HepG2 (cell line): ENCODE data around the gene HSD11B1L. TPM values are rescaled to one million over a fixed set of nuclear protein-coding genes. Genes with fewer than 3 reads are reported as not detected.

Experiments
- DMAP1 ChIP-seq: IDR thresholded peaks from 2 replicates; pipeline ENCODE4 v1.6.1; 2016
- ELF1 ChIP-seq: sonication (generic); formaldehyde crosslinking; IDR thresholded peaks from 2 replicates; pipeline ENCODE4 v1.4.0; 2020; ENCODE audit warnings: missing genetic modification reagents
- TEAD2 ChIP-seq: sonication (generic); formaldehyde crosslinking; IDR thresholded peaks from 2 replicates; pipeline ENCODE4 v1.9.0; 2021; ENCODE audit warnings: missing genetic modification reagents
- YEATS4 ChIP-seq: sonication (generic); formaldehyde crosslinking; IDR thresholded peaks from 2 replicates; pipeline ENCODE4 v1.4.0; 2020; ENCODE audit warnings: missing genetic modification reagents, borderline replicate concordance
- ZNF12 ChIP-seq: sonication (generic); formaldehyde crosslinking; IDR thresholded peaks from 2 replicates; pipeline ENCODE4 v1.5.0; 2020; ENCODE audit warnings: missing genetic modification reagents
- ZNF121 ChIP-seq: sonication (generic); formaldehyde crosslinking; IDR thresholded peaks from 2 replicates; pipeline ENCODE4 v1.5.0; 2020; ENCODE audit warnings: mild to moderate bottlenecking, missing genetic modification reagents
- ZNF143 ChIP-seq: sonication (generic); formaldehyde crosslinking; IDR thresholded peaks from 2 replicates; pipeline ENCODE4 v1.4.0; 2020; ENCODE audit warnings: missing genetic modification reagents
- ZNF326 ChIP-seq: sonication (generic); formaldehyde crosslinking; IDR thresholded peaks from 2 replicates; pipeline ENCODE4 v1.4.0; 2020; ENCODE audit warnings: missing genetic modification reagents, borderline replicate concordance
- ZNF550 ChIP-seq: sonication (generic); formaldehyde crosslinking; IDR thresholded peaks from 2 replicates; pipeline ENCODE4 v1.4.0; 2020; ENCODE audit warnings: mild to moderate bottlenecking, missing genetic modification reagents, borderline replicate concordance
- ZNF577 ChIP-seq: sonication (generic); formaldehyde crosslinking; IDR thresholded peaks from 2 replicates; pipeline ENCODE4 v1.4.0; 2020; ENCODE audit warnings: mild to moderate bottlenecking, low read depth, missing genetic modification reagents, borderline replicate concordance
- ZNF841 ChIP-seq: sonication (generic); formaldehyde crosslinking; IDR thresholded peaks from 2 replicates; pipeline ENCODE4 v1.8.1; 2023; ENCODE audit warnings: missing genetic modification reagents, borderline replicate concordance
- polyA plus RNA-seq, 8 experiments: library from polyadenylated mRNA; depleted of rRNA in 3 of 8; stranded (reverse) in 7 of 8; unstranded in 1 of 8; fragments of >200 nt; fragmentation: Illumina TruSeq in 4 of 8; extraction: Trizol in 4 of 8; gene quantifications; 2 replicates each; pipeline versions ENCODE4 v1.2.1 to v1.2.3, GENCODE V29; 2011 to 2016; ENCODE audit warnings: low read depth in 4 of 8, missing spikeins in 1 of 8, mixed read lengths in 1 of 8; ENCODE audit not compliant: insufficient read depth in 1 of 8
- total RNA-seq, 5 experiments: library from RNA; depleted of rRNA; stranded (reverse); fragments of >200 nt; fragmentation: Illumina TruSeq; extraction: Trizol; gene quantifications; 2 replicates each; pipeline ENCODE4 v1.2.3, GENCODE V29; 2016; ENCODE audit warnings: low read depth in 1 of 5
- TF ChIP-seq, protein P1 (sequence below), 2 experiments: sonication (generic) in 1 of 2; formaldehyde crosslinking in 1 of 2; IDR thresholded peaks; 2 replicates each; pipeline versions ENCODE4 v1.6.1 to v1.9.0; 2014 to 2022; ENCODE audit warnings: antibody characterized with exemption in 1 of 2, borderline replicate concordance in 1 of 2, inconsistent platforms in 1 of 2, low read depth in 1 of 2, missing genetic modification reagents in 1 of 2
- TF ChIP-seq, protein P2 (sequence below): sonication (generic); formaldehyde crosslinking; IDR thresholded peaks from 2 replicates; pipeline ENCODE4 v1.5.1; 2020; ENCODE audit warnings: mild to moderate bottlenecking, missing genetic modification reagents, moderate library complexity
- TF ChIP-seq, protein P3 (sequence below): fragments of 450-650 bp; IDR thresholded peaks from 2 replicates; pipeline ENCODE4 v1.6.1; 2016
- TF ChIP-seq, protein P4 (sequence below): sonication (generic); formaldehyde crosslinking; conservative IDR thresholded peaks from 2 replicates; pipeline ENCODE4 v1.8.0; 2022; ENCODE audit warnings: low read depth, missing genetic modification reagents
- TF ChIP-seq, protein P5 (sequence below): IDR thresholded peaks from 2 replicates; pipeline ENCODE4 v1.6.1; 2016; ENCODE audit warnings: low read depth, control low read depth

Gene HSD11B1L
- total and polyA plus RNA-seq, 2 of the 13 experiments (the other 11 are each of a cell fraction or from before 2014, with no cell fraction given) = 2.8 to 3.9 TPM

DNA sequence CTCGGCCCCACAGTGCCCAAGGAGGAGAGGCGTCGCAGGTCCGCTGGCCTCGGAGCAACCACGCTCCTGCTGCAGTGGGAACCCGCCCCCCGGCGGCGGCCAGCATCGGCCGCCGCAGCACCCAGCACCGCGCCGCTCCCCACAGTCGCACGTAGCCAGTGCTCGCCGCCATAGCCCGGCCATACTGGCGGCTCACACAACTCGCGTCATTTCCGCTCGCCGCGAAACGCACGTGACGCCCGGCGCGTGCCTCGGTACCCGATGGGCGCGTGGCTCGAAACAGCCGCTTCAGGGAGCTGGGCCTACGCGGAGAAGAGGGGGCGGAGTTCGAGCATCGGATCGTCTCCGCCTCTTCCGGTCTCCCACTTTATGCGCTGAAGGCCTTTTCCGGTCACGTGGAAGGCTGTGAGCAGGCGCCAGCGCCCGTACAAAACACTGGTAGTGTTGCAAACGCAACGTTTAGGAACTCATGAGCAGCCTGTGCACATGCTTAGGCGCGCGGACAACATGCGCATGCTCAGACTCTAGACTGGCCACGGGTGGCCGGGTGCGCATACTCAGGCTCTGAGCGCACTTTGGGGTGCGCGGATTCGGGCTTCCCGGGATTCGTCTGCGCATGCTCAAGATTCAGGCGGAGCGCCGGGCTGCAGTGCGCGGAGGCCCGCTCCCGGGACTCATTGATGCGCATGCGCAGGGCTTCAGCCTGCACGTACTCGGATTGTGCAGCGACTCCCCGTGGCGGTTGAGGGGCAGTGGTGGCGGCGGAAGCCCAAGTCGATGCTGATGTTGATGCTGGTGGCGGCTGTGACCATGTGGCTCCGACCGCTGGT is 39.3 kb downstream of the HSD11B1L start, which contains the start of the genes CATSPERD and LONP1 (continued):
- TF ChIP-seq ZNF326 (CRISPR knock-in tag) (no peak), DMAP1 (CRISPR knock-in tag) (peak; percentile 99), ZNF550 (peak; percentile 25; the same call in 1 of the 2 replicates), ZNF12 (CRISPR knock-in tag) (no peak), ZNF577 (CRISPR knock-in tag) (no peak), TEAD2 (0 out of 2 replicates have a peak, but pooled peaks have one; percentile 20), YEATS4 (CRISPR knock-in tag) (peak; percentile 96), ELF1 (peak; percentile 92), ZNF841 (CRISPR knock-in tag) (peak; percentile 75; the same call in 1 of the 2 replicates), ZNF143 (CRISPR knock-in tag) (peak; percentile 80), ZNF121 (CRISPR knock-in tag) (peak; percentile 46; the same call in 1 of the 2 replicates)
- TF ChIP-seq, protein P1, sequence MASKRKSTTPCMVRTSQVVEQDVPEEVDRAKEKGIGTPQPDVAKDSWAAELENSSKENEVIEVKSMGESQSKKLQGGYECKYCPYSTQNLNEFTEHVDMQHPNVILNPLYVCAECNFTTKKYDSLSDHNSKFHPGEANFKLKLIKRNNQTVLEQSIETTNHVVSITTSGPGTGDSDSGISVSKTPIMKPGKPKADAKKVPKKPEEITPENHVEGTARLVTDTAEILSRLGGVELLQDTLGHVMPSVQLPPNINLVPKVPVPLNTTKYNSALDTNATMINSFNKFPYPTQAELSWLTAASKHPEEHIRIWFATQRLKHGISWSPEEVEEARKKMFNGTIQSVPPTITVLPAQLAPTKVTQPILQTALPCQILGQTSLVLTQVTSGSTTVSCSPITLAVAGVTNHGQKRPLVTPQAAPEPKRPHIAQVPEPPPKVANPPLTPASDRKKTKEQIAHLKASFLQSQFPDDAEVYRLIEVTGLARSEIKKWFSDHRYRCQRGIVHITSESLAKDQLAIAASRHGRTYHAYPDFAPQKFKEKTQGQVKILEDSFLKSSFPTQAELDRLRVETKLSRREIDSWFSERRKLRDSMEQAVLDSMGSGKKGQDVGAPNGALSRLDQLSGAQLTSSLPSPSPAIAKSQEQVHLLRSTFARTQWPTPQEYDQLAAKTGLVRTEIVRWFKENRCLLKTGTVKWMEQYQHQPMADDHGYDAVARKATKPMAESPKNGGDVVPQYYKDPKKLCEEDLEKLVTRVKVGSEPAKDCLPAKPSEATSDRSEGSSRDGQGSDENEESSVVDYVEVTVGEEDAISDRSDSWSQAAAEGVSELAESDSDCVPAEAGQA (IDR thresholded peaks at IDR 0.05; ENCODE audit: low read depth) = peak; percentile 96
- TF ChIP-seq, protein P1 (CRISPR knock-in tag; IDR thresholded peaks at IDR 0.05; ENCODE audit: borderline replicate concordance) = 0 out of 2 replicates have a peak, but pooled peaks have one; percentile 56
- TF ChIP-seq, protein P2, sequence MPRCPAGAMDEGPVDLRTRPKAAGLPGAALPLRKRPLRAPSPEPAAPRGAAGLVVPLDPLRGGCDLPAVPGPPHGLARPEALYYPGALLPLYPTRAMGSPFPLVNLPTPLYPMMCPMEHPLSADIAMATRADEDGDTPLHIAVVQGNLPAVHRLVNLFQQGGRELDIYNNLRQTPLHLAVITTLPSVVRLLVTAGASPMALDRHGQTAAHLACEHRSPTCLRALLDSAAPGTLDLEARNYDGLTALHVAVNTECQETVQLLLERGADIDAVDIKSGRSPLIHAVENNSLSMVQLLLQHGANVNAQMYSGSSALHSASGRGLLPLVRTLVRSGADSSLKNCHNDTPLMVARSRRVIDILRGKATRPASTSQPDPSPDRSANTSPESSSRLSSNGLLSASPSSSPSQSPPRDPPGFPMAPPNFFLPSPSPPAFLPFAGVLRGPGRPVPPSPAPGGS (CRISPR knock-in tag) = peak; percentile 85
- TF ChIP-seq, protein P3, sequence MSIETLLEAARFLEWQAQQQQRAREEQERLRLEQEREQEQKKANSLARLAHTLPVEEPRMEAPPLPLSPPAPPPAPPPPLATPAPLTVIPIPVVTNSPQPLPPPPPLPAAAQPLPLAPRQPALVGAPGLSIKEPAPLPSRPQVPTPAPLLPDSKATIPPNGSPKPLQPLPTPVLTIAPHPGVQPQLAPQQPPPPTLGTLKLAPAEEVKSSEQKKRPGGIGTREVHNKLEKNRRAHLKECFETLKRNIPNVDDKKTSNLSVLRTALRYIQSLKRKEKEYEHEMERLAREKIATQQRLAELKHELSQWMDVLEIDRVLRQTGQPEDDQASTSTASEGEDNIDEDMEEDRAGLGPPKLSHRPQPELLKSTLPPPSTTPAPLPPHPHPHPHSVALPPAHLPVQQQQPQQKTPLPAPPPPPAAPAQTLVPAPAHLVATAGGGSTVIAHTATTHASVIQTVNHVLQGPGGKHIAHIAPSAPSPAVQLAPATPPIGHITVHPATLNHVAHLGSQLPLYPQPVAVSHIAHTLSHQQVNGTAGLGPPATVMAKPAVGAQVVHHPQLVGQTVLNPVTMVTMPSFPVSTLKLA = peak; percentile 96
- TF ChIP-seq, protein P4, sequence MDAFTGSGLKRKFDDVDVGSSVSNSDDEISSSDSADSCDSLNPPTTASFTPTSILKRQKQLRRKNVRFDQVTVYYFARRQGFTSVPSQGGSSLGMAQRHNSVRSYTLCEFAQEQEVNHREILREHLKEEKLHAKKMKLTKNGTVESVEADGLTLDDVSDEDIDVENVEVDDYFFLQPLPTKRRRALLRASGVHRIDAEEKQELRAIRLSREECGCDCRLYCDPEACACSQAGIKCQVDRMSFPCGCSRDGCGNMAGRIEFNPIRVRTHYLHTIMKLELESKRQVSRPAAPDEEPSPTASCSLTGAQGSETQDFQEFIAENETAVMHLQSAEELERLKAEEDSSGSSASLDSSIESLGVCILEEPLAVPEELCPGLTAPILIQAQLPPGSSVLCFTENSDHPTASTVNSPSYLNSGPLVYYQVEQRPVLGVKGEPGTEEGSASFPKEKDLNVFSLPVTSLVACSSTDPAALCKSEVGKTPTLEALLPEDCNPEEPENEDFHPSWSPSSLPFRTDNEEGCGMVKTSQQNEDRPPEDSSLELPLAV = peak; percentile 80; the same call in 1 of the 2 replicates
- TF ChIP-seq, protein P5, sequence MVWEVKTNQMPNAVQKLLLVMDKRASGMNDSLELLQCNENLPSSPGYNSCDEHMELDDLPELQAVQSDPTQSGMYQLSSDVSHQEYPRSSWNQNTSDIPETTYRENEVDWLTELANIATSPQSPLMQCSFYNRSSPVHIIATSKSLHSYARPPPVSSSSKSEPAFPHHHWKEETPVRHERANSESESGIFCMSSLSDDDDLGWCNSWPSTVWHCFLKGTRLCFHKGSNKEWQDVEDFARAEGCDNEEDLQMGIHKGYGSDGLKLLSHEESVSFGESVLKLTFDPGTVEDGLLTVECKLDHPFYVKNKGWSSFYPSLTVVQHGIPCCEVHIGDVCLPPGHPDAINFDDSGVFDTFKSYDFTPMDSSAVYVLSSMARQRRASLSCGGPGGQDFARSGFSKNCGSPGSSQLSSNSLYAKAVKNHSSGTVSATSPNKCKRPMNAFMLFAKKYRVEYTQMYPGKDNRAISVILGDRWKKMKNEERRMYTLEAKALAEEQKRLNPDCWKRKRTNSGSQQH (CRISPR knock-in tag) = peak; percentile 93
